ENCODE results near the gene MAMLD1. TPM values are rescaled to one million over a fixed set of nuclear protein-coding genes. Genes with fewer than 3 reads are reported as not detected.

The MAMLD1 gene
- total and polyA plus RNA-seq, 2 of the 8 experiments (the other 6 are each of a cell fraction or from before 2014, with no cell fraction given) = 0.09 to 0.26 TPM

GRCh38 chrX:150365051-150365989 is 2.2 kb downstream of the MAMLD1 start (continued):
- TF ChIP-seq POU5F1 (IDR thresholded peaks at IDR 0.05; ENCODE audit: low read depth, low read length) = no peak
- no peak for TF ChIP-seq HDAC6 (IDR thresholded peaks at IDR 0.05; ENCODE audit: low read depth, low read length)
- peak; percentile 35 for TF ChIP-seq ASH2L (IDR thresholded peaks at IDR 0.05; ENCODE audit: low read length)
- no peak for TF ChIP-seq PHF8 (conservative IDR thresholded peaks at IDR 0.05; ENCODE audit: low read depth, low read length)
- TF ChIP-seq CHD2 (IDR thresholded peaks at IDR 0.05; ENCODE audit: low read length) = no peak
- TF ChIP-seq TAF7 (optimal IDR thresholded peaks at IDR 0.05; ENCODE audit: borderline replicate concordance, low read depth, low read length) = no peak
